COR-L47 (cell line): ENCODE measurements around the gene CRK.
A peak's percentile ranks its signal among the peaks of the same experiment; 100 is the strongest.

Source experiments
- DNase-seq: peaks from one replicate; lab custom pipeline; 2025; lab: John Stamatoyannopoulos, UW

The CRK gene

DNA sequence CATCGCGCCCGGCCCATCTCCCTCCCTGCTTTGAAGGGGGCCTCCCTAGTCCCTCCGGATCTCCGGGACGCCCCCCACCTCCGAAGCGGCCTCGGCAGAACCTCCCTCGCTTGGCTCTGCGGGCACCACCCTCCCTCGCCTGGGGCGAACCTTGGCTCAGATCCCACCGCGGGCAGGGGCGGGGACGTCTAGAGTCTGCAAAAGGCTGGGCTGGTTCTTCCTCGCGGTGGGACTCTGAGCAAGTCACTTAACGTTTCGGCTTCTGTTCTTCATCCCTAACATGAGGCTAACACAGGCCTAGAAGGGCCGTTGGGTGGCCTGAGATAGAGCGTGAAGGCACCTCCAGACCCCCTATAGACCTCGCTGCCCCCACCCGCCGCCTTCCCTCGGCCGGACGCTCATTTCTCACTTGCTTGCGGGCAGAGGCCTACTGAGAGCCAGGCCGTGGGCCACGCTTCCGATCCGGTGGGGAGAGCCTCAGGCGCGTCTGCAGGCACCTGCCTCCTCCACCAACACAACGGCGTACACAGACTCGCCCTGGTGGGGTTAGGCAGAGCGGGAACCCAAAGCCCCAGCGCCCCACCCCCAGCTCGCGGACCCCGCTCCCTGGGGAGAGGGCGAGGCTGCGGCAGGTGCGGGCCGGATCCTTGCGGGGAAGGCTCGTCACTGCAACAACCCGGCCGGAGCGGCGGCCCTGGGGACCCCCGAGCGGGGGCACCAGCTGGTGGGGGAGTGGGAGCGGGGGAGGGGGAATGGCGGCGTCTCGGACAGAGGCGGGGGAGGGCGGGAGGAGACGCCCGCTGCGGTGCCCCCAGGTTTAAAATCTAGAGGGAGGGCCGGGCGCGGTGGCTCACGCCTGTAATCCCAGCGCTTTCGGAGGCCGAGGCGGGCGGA, 31.0 kb upstream of the CRK start:
- DNase-seq, result no peak

DNA sequence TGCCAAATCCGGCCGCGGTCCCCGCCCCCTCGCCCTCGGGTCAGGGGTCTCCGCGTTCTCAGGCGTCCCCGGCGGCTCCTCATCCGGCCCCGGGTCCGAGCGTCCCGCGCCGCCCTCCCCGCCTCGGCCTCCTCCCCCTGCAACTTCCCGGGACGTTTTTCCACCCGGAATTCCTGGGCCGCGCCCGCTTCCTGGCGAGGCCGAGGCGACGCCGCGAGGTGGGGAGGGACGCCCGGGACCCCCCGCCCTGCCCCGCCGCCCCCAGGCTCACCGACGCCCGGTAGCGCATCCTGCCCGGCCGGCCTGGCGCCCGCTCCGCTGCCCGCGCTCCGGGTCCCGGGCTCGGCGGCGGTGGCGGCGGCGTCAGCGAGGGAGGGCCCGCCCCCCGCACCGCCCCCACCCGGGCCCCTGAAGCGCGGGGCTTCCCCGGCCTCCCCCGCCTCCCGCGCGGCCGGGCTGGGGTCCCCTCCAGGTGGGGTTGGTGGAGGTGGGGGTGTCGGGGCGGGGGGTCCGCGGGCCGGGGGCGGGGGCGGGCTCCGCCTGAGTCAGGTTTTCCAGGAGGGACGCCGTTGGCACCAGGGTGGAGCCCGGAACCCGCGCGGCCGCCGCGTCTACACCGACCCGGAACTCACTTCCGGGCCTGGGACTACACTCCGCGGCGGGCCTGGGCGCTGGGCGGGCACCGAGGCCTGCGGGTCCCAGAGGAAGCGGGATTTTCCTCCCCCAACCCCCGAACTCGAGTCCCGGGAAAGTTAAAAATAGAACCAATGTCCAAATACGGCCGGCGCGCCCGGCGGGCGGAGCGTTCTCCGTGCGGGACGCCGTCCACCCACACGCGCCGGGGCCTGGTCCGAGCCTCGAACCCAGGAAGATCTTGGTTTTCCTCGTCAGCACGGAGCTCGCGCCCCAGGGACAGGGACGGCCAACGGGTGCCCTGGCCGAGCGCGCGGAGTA, 29.7 kb upstream of the CRK start:
- no peak for DNase-seq

DNA sequence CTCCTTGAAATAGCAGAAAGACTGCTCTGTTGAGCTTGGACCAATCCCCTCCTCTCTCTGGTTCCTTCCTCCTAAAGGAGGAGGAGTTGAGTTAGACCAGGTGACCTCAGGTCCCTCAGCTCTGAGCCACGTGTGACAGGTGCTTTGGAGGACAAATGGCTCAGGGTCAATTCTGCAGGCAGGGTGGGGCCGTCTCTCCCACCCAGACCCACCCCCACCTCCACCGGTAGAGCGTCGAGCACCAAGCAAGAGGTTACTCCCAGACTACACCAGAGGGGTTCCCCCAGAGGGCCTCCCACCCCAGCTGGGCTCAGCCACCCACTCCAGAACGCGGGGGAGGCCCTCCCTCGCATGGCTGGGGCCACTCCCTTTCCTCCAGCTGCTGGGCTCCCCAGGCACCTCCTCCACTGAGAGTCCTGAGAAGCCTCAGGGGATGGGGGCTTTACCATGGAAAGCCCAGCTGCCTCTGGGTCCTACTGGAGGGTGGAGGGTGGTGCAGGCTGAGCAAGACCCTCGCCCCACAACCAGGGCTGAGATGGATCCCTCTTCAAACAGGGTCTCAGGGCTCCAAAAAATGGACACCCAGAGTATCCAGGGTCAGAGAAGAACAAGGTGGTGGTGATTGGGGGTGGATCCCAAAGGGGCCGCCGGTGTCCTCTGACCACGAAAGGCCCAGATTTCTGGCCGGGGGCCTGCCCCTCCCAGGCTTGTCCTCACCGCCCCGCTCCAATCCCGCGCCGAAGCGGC, 28.8 kb upstream of the CRK start:
- no peak for DNase-seq

DNA sequence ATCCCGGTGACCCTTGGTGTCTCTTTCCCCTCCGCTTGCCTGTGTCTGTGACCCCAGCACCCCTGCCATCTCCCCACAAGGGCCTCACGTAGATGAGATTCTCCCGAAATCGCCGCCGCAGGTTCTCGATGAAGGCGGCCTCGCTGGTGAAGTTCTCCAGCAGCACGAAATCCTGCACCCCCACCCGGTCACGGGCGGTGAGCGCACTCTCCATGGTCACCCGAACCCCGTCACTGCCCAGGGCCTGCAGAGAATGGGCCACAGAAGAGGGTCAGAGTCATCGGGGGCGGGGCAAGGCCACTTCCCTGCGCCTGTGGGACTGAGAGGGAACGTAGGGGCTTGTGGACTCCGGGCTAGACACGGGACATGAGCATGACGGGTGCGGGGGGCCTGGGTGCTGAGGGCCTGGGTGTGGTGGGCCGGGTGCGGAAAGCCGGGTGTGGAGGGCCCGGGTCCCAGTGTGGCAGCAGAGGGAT, 28.1 kb upstream of the CRK start:
- no peak for DNase-seq

DNA sequence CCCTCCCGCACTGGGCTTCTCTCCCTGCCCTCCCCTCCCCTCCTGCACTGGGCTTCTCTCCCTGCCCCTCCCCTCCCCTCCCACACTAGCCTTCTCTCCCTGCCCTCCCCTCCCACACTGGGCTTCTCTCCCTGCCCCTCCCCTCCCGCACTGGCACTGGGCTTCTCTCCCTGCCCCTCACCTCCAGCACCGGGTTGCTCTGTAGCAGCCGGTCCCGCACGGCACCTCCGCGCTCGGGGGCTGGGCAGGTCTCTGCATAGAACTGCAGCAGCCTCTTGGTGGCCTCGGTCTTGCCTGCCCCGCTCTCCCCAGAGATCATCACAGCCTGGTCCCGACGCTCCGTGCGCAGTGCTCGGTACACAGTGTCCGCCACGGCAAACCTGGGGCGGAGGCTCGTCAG, 26.6 kb upstream of the CRK start:
- DNase-seq, result no peak

DNA sequence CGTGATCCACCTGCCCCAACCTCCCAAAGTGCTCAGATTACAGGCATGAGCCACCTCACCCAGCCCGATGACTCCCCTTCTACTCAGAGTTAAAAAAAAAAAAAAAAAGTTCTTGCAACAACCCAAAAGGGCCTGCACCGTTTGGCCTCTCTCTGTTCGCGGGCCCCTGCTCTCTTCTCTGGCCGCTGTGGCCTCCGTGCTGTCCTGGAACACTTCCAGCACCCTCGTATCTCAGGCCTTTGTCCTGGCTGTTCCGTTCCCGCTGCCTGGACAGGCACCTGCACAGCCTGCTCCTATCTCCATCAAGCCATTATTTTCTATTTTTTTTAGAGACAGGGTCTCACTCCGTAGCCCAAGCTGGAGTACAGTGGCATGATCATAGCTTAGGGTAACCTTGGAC, 25.7 kb upstream of the CRK start:
- no peak for DNase-seq

DNA sequence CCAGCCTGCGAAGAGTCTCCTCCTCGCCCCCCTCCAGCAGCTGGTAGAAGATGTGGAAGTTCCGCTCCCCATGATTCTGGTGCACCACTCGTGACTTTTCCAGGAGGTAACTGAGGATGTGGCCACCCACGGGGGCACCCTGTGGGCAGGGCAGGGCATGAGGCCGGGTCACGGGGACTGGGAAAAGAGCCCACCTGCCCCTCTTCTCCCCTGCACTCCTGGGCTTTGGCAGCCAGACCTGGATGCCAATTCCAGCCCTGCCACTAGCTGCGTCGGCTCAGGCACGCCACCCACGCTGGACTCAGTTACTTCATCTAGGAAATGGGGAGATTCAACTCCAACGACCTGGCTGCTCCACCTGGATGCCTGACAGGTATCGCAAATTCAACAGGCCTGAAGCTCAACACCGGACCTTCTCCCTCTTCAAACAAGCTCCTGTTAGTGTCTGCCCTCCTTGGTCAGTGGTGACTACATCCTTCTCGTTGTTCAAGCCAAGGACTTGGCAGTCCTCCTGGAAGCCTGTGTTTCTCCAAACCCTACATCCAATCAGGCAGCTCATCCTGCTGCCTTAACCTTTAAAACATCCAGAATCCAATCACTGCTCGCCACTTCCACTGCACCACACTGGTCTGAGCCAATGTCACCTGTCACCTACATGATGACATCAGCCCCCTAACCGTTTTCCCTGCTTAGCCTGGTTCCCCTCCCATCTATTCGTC, 24.9 kb upstream of the CRK start:
- DNase-seq, result no peak

DNA sequence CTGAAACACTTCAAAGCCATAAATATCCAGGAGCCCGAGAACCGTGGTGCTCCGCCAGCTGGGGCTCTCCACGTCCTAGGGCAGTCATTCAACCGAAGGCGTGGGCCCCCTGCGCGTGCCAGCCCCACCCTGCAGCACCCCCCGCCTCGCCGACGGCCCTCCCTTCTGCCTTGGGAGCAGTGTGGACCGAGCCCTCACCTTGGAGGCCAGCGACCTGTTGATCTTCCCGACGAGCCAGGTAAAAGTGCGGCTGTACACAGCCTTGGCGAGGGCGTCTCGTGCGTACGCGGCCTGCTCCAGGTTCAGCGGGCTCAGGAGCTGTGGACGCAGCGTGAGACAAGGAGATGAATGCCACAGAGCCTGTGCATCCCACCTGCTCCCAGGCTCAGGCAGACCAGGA, 22.4 kb upstream of the CRK start:
- DNase-seq, result no peak

DNA sequence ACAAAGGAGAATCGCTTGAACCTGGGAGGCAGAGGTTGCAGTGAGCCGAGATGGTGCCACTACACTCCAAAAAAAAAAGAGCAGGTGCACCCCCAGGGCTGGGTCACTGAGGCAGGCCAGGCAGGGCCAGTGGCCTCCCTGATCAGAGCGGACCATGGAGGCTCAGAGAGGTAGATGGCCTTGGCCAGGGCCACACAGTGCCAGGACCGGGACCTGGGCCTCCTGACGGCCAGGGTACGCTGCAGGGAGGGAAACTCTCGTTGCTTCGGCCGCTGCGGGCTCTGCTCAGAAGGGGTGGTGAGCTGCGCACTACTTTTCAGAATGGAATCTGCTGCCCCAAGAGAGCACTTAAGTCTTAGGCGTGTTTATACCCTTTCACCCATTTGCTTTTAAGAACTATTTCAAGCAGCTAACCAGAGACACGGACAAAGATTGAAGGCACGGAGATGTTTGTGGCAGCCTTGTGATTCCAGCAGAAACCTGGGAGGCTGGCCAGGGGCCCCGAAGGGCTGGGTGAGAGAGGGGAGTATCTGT, 19.4 kb upstream of the CRK start:
- no peak for DNase-seq

DNA sequence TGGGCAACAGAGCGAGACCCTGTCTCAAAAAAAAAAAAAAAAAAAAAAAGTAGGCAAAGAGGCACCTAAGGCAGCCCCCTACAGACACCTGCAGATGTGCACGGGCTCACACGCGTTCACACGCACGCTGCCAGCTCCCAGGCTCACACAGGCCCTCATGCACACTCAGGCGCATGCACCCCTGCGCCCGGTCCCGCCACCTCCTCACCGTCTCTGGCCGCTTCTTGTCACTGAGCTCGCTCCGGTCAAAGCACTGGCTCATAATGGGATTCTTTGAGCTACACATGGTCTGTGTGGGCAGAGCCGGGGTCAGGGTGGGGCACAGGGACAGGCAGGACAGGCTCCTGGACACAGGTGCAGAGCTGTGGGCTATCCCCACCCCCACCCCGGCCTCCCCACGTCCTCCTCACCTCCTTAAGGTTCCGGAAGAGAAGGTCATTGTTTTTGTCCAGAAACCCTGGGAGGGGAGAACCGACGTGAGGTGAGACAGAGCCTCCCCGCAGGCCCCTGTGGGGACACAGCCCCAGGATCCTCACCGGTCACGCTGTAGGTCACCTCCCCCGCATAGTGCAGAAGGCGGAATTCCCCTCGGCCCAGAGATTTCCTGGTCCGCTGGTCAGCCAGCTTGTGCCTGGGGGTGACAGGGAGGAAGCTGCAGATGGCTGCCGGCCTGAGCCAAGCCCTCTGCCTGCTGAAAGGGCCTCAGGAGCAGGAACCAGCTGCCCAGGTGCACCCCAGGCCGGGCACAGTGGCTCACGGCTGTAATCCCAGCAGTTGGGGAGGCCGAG, 18.6 kb upstream of the CRK start:
- no peak for DNase-seq

DNA sequence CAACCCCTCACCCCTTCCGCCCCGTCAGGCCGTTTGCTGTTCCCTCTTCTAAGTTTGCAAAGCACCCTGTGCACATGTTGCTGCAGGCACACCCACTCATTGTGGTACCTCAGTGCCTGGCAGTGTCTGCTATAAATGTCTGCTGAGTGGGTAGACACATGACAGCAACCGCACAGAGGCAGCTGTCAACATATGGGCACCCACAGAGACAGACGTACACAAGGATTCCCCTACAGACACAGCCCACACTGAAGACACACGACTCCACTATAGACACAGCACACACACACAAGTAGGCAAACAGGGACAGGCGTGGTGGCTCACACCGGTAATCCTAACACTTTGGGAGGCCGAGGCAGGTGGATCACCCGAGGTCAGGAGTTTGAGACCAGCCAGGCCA, 17.8 kb upstream of the CRK start:
- no peak for DNase-seq

DNA sequence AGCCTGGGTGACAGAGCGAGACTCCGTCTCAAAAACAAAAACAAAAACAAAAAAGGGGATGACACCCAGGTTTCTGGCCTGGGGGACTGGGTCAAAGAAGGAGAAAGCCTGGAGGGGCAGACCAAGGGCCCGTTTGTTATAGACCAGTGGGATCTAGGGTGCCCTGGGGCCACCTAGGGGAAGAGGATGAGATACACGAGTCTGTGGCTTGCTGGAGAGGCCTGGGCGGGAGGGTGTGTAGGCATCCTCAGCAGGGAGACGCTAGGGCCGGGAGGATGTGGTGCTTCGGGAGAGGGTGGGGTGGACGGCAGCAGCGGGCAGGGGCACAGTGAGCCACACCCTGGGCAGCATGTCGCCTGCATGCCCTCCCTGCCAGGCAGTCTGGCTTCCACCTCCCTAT, 17.1 kb upstream of the CRK start:
- no peak for DNase-seq

DNA sequence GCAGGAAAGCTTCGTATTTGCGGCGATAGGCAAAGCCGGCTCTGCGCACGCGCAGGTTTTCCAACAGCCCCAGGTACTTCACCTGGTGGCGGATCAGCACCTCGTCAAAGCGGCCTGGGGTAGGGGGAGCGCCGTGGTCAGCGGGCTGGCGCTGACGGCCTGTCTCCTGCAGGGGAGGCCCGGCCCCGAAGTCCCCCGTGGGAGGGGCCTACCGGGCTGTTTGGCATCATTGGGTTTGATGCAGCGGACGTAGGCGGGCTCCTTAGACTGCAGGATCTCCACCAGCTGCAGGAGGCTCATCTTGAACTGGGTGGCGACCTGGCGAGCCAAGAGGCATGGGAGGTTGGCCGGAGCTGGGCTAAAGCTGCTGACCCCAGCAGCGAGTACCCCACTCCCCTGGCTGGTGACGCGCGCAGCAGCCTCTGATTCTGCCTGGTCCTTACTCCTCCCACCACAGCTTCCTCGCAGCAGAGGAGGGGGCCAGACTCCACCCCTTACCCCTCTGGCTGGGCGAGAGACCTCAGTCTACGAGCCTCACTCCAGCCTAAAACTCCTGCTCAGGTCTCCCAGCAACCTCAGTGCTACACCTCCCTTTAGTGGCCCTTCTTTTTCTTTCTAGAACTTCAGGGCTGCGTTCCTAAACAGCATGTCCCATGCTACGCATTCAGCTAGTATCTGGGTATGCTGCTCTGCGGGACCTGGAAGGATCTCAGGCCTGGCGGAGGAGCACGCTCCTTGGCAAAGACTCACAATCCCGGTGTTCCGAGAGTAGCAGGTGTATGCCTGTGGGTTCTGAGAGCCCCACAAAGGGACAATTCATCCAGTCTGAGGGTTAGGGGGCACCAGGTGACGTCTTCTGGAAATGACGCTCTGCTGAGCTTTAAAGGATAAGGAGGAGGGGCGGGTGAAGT, 16.1 kb upstream of the CRK start:
- no peak for DNase-seq

DNA sequence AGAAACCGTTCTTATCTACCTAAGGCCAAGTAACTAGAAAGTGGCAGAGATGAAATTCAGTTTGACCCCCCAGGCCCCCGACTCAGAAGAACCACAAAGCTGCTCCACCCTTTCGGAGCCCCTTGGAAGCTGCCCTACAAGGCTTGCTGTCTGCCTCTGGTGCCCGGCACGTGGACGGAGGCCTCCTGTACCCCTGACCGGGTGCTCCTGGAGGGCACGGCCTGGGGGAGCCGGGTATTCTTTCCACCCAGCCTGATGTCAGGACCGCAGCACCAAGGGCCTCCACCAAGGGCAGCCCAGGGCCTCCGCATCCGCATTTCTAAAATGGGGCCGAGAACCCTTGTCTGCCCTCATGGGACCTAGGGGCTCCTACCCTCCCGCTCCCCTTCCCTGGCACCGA, 15.5 kb upstream of the CRK start:
- no peak for DNase-seq

DNA sequence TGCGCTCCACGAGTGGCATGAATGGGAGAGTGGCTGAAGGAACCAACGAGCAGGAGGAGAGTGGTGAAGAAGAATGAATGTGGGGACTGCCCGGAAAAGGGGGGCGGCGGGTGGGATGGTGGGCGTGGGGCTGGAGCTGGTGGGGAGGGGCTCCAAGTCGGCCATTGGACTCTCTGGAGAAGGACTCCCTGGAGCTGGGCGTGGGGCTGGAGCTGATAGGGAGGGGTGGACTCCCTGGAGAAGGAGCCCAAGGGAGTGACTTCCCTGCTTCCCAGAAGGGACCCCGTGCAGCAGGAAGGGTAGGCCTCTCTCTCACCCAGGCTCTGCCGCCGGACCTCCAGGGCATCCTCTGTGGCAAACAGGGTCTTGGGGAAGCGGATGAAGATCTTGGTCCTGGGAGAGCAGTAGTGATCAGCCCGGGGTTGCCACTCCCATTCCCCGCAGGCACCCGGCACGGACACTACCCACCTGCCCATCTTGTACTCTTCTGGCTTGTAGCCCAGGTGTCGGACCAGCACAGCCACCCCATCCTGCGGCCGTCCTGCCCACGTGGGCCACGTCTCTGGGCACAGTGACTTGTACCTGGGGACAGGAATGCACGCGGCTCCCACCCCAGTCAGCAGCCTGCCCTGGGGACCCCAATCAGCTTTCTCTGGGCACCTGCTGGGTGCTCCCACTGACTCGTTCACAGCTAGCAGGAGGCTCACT, 14.9 kb upstream of the CRK start:
- DNase-seq, result no peak

DNA sequence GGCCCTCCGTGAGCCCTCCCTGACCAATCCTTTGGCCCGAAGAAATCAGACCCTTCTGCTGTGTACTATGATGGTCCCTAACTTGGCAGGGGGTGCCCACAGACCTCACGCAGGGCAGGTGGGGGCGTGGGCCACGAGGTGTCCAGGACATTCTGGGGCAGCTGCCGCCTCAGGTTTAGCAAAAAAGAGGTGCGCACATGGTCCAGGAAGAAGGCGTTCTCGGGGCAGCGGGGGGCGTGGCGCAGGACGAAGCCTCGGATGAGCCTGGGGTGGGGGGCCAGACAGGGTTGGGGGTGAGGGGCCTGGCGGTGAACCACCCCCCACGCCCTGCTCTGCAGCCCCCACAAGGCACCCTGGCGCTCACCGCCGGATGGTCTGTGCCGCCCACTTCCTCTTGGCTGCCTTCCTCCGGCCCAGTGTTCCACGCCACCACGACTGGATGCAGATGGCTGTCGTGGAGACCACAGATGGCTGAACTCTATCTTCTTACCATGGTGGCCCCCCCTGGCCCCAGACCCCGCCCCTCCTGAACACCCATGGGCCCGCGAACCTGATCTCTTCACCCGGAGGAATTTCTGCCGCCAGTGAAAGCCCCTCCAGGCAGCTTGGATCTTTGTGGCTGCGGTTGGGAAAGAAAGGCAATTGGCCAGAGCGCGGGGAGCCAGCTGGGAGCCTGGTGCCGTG, 14.2 kb upstream of the CRK start:
- DNase-seq, result no peak

DNA sequence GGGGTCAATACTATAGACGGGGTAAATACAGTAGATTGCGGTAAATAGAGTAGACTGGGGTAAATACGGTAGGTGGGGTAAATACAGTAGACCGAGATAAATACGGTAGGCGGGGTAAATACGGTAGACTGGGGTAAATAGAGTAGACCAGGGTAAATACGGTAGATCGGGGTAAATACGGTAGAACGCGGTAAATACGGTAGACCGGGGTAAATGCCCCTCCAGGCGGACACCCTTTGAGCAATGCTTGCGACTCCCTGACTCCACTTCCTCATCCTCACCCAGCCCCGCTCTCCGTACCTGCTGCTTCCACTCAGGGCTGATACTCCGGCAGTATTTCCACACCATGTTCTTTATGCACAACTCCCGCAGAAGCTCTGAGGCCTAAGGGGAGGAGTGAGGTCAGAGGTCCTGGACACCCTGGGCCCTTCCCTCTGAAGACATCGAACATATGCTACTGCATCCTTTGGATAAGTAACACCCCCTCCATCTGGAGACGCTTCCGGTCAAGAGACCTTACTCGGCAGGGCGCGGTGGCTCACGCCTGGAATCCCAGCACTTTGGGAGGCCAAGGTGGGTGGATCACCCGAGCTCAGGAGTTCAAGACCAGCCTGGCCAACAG, 13.3 kb upstream of the CRK start:
- DNase-seq, result peak; percentile 29
